Measurements from ENCODE around the gene VAMP2.

The VAMP2 gene

GRCh38 chr17:8186787-8187516 lies 24.2 kb upstream of the VAMP2 start:
- peak; percentile 16 for TF ChIP-seq CTCF (IDR thresholded peaks at IDR 0.05; ENCODE audit: insufficient read depth, missing control alignments)
- FAIRE-seq (no peak), DNase-seq (ENCODE audit: insufficient read length, low spot score) (no peak)

GRCh38 chr17:8186446-8186786 lies 23.7 kb upstream of the VAMP2 start:
- FAIRE-seq: no peak
- no peak for TF ChIP-seq CTCF (IDR thresholded peaks at IDR 0.05; ENCODE audit: insufficient read depth, missing control alignments)
- no peak for DNase-seq (ENCODE audit: insufficient read length, low spot score)

- FAIRE-seq: no peak
Observed at GRCh38 chr17:8185582-8186445, 23.1 kb upstream of the VAMP2 start.

GRCh38 chr17:8176998-8177731 lies 14.4 kb upstream of the VAMP2 start:
- DNase-seq (ENCODE audit: insufficient read length, low spot score) (no peak), FAIRE-seq (no peak)

More at GRCh38 chr17:8185582-8186445, 23.1 kb upstream of the VAMP2 start:
- DNase-seq (ENCODE audit: insufficient read length, low spot score): no peak
- no peak for TF ChIP-seq CTCF (IDR thresholded peaks at IDR 0.05; ENCODE audit: insufficient read depth, missing control alignments)

GRCh38 chr17:8176197-8176940 lies 13.6 kb upstream of the VAMP2 start, which contains the start of gene TMEM107:
TSS of gene TMEM107 (minus strand) at chr17:8176380. CDS start at chr17:8176286, 94 bp downstream.
- no peak for TF ChIP-seq CTCF (IDR thresholded peaks at IDR 0.05; ENCODE audit: insufficient read depth, missing control alignments)
- DNase-seq (ENCODE audit: insufficient read length, low spot score) (peak; percentile 81), FAIRE-seq (no peak)

More at GRCh38 chr17:8176998-8177731, 14.4 kb upstream of the VAMP2 start:
- no peak for TF ChIP-seq CTCF (IDR thresholded peaks at IDR 0.05; ENCODE audit: insufficient read depth, missing control alignments)

- FAIRE-seq: no peak
- TF ChIP-seq CTCF (IDR thresholded peaks at IDR 0.05; ENCODE audit: insufficient read depth, missing control alignments): no peak
- DNase-seq (ENCODE audit: insufficient read length, low spot score): no peak
Observed at GRCh38 chr17:8175795-8176196, 13.0 kb upstream of the VAMP2 start.

All from D721Med (cell line).